PC-3 (cell line): Measurements from ENCODE around the gene PRSS3. TPM values are rescaled to one million over a fixed set of nuclear protein-coding genes. Genes with fewer than 3 reads are reported as not detected.

Experiments used
- ATAC-seq: fragments of 200-7000 bp; cut with Tn5 transposase; 2 replicates; pipeline ENCODE4 v1.9.1; 2020; ENCODE audit warnings: mild to moderate bottlenecking, moderate library complexity
- BruUV-seq: library from RNA; stranded (reverse); fragments of 400-500 nt; replicated peaks from 2 replicates; lab custom pipeline; 2021; lab: Mats Ljungman, UMichigan
- CTCF ChIA-PET: fragments of 300-600 bp; sonication (Branson Sonifier 250); formaldehyde crosslinking; loops from one replicate; lab custom pipeline; 2022; ENCODE audit warnings: antibody characterized with exemption; lab: Charles Lee
- POLR2A ChIA-PET: fragments of 300-600 bp; sonication (Branson Sonifier 250); formaldehyde crosslinking; loops from one replicate; lab custom pipeline; 2022; ENCODE audit warnings: antibody characterized with exemption; ENCODE audit not compliant: unreplicated experiment; lab: Charles Lee
- DNase-seq: peaks from one replicate; pipeline ENCODE4 v3.0.0-alpha.2; 2015
- H2AFZ ChIP-seq: fragments of 300-600 bp; sonication (generic); 2 replicates; pipeline ENCODE4 v1.6.0; 2016; ENCODE audit warnings: antibody characterized with exemption, low read length
- H3F3A ChIP-seq: fragments of 300-600 bp; sonication (generic); one replicate; pipeline ENCODE4 v1.6.0; 2017; ENCODE audit warnings: antibody characterized with exemption, low read length, control low read depth, mild to moderate bottlenecking; ENCODE audit not compliant: unreplicated experiment
- H3K27ac ChIP-seq: fragments of 300-600 bp; sonication (generic); 2 replicates; pipeline ENCODE4 v1.5.1; 2016; ENCODE audit warnings: mild to moderate bottlenecking, low read length
- H3K27me3 ChIP-seq: fragments of 300-600 bp; sonication (generic); 2 replicates; pipeline ENCODE4 v1.6.1; 2016; ENCODE audit warnings: low read length, mixed read lengths
- H3K36me3 ChIP-seq: fragments of 300-600 bp; sonication (generic); 2 replicates; pipeline ENCODE4 v1.6.1; 2016; ENCODE audit warnings: low read depth, mixed run types, low read length, mixed read lengths
- H3K4me1 ChIP-seq: fragments of 300-600 bp; sonication (generic); 2 replicates; pipeline ENCODE4 v1.5.1; 2016; ENCODE audit warnings: low read length; ENCODE audit not compliant: insufficient read depth
- H3K4me2 ChIP-seq: fragments of 300-600 bp; sonication (generic); 2 replicates; pipeline ENCODE4 v1.6.0; 2016; ENCODE audit warnings: low read length
- H3K4me3 ChIP-seq: fragments of 300-600 bp; sonication (generic); 2 replicates; pipeline ENCODE4 v1.5.1; 2016; ENCODE audit warnings: mild to moderate bottlenecking, low read length, mixed read lengths
- H3K79me2 ChIP-seq: fragments of 300-600 bp; sonication (generic); 2 replicates; pipeline ENCODE4 v1.6.1; 2017; ENCODE audit warnings: low read length, mixed read lengths
- H3K9ac ChIP-seq: fragments of 300-600 bp; sonication (generic); 2 replicates; pipeline ENCODE4 v1.6.0; 2016; ENCODE audit warnings: mild to moderate bottlenecking, low read length
- H3K9me2 ChIP-seq: fragments of 300-600 bp; sonication (generic); replicated peaks from 2 replicates; pipeline ENCODE4 v1.6.1; 2016; ENCODE audit warnings: mixed run types, low read length, mixed read lengths
- H3K9me3 ChIP-seq: fragments of 300-600 bp; sonication (generic); 2 replicates; pipeline ENCODE4 v1.6.1; 2016; ENCODE audit warnings: low read length, mixed read lengths
- H4K20me1 ChIP-seq: fragments of 300-600 bp; sonication (generic); 2 replicates; pipeline ENCODE4 v1.6.1; 2016; ENCODE audit warnings: low read length, mixed read lengths
- CTCF ChIP-seq: fragments of 300-600 bp; sonication (generic); conservative IDR thresholded peaks from 2 replicates; pipeline ENCODE4 v1.5.1; 2017; ENCODE audit warnings: antibody characterized with exemption, low read depth, mild to moderate bottlenecking, low read length
- EZH2 ChIP-seq: fragments of 300-600 bp; sonication (generic); IDR thresholded peaks from one replicate; pipeline ENCODE4 v1.6.1; 2017; ENCODE audit warnings: antibody characterized with exemption, mild to moderate bottlenecking, low read length; ENCODE audit not compliant: unreplicated experiment
- EZH2phosphoT487 ChIP-seq: fragments of 300-600 bp; sonication (generic); IDR thresholded peaks from 2 replicates; pipeline ENCODE4 v1.6.1; 2018; ENCODE audit warnings: mild to moderate bottlenecking, antibody characterized with exemption, low read length, borderline replicate concordance
- intact Hi-C: fragments of 100-400 bp; cut with micrococcal nuclease; formaldehyde crosslinking; loops from 2 replicates; pipeline ENCODE4 v1.9.0; 2023
- total RNA-seq: library from RNA; depleted of rRNA; stranded (reverse); fragments of >200 nt; gene quantifications from 2 replicates; pipeline ENCODE4 v1.2.3, GENCODE V29; 2014

The PRSS3 gene
- total RNA-seq, 1 experiment from 2014 or later = 225 TPM

GRCh38 chr9:33750307-33750838 lies 45.0 kb upstream of the PRSS3 start:
- H3K4me1 ChIP-seq = peaks cover 29% of the 10 kb centered on the region
- peak overlapping the region; percentile 70 for H3K4me3 ChIP-seq
- H3K9me3 ChIP-seq = no peaks in the 10 kb centered on the region
- H2AFZ ChIP-seq = peak overlapping the region; percentile 60
- no peaks in the 10 kb centered on the region for H4K20me1 ChIP-seq
- H3K27me3 ChIP-seq = no peaks in the 10 kb centered on the region
- TF ChIP-seq CTCF (no peak), EZH2phosphoT487 (no peak), EZH2 (no peak)
- peak overlapping the region; percentile 88 for H3K27ac ChIP-seq
- peaks cover 58% of the 10 kb centered on the region for H3K79me2 ChIP-seq
- peak; percentile 42 for DNase-seq
- ChIA-PET POLR2A (interaction anchor here (0.6 kb wide), 1 partner anchor 12 kb away, joined by 6 read pairs; no protein-coding TSS in a partner anchor), CTCF (interaction anchor here (0.7 kb wide), 1 partner anchor 13 kb away, joined by 3 read pairs; no protein-coding TSS in a partner anchor)
- no peaks in the 10 kb centered on the region for H3F3A ChIP-seq
- BruUV-seq = no TSS peak
- H3K4me2 ChIP-seq = peak overlapping the region; percentile 89
- H3K36me3 ChIP-seq = no peaks in the 10 kb centered on the region
- H3K9ac ChIP-seq = peak overlapping the region; percentile 82
- ATAC-seq = peak; percentile 70
- intact Hi-C loops = no loop called here
- no peaks in the 10 kb centered on the region for H3K9me2 ChIP-seq

- no TSS peak for BruUV-seq
- peak overlapping the region; percentile 82 for H3K9ac ChIP-seq
- peaks cover 34% of the 10 kb centered on the region for H3K4me1 ChIP-seq
- peak overlapping the region; percentile 70 for H3K4me3 ChIP-seq
- peak overlapping the region; percentile 89 for H3K4me2 ChIP-seq
- DNase-seq (no peak), ATAC-seq (peak; percentile 6)
- H3K27me3 ChIP-seq = no peaks in the 10 kb centered on the region
- H3F3A ChIP-seq = no peaks in the 10 kb centered on the region
- peaks cover 63% of the 10 kb centered on the region for H3K79me2 ChIP-seq
- no peaks in the 10 kb centered on the region for H3K36me3 ChIP-seq
- TF ChIP-seq EZH2 (no peak), EZH2phosphoT487 (no peak)
- H4K20me1 ChIP-seq = no peaks in the 10 kb centered on the region
- H3K9me3 ChIP-seq = no peaks in the 10 kb centered on the region
- H3K9me2 ChIP-seq = no peaks in the 10 kb centered on the region
- H3K27ac ChIP-seq = peak overlapping the region; percentile 88
- peak overlapping the region; percentile 60; the same call in 1 of the 2 replicates for H2AFZ ChIP-seq
- intact Hi-C loops = no loop called here
- ChIA-PET POLR2A (interaction anchor here (0.6 kb wide), 1 partner anchor 12 kb away, joined by 6 read pairs; no protein-coding TSS in a partner anchor), CTCF (interaction anchor here (0.7 kb wide), 1 partner anchor 13 kb away, joined by 3 read pairs; no protein-coding TSS in a partner anchor)
Measured at GRCh38 chr9:33750839-33751339, 44.5 kb upstream of the PRSS3 start.

- ATAC-seq = peak; percentile 6
- Histone ChIP-seq H3K9ac (peak overlapping the region; percentile 82), H3K36me3 (0 out of 2 replicates have a peak, but pooled peaks cover 2% of the 10 kb centered on the region), H3K27ac (peak overlapping the region; percentile 88), H3K4me2 (peak overlapping the region; percentile 89), H3K4me1 (peaks cover 42% of the 10 kb centered on the region), H3K79me2 (peaks cover 71% of the 10 kb centered on the region), H3F3A (no peaks in the 10 kb centered on the region), H4K20me1 (no peaks in the 10 kb centered on the region), H3K27me3 (no peaks in the 10 kb centered on the region), H3K9me2 (no peaks in the 10 kb centered on the region), H2AFZ (no peak overlapping the region), H3K9me3 (no peaks in the 10 kb centered on the region), H3K4me3 (peak overlapping the region; percentile 70)
- ChIA-PET CTCF (no interaction called here), POLR2A (interaction anchor here (0.6 kb wide), 1 partner anchor 26 kb away, joined by 4 read pairs; no protein-coding TSS in a partner anchor)
- TF ChIP-seq EZH2 (no peak), CTCF (no peak), EZH2phosphoT487 (no peak)
- peak; percentile 30 for DNase-seq
- intact Hi-C loops = no loop called here
- BruUV-seq = TSS peak; percentile 27
Measured at GRCh38 chr9:33751536-33752129, 43.7 kb upstream of the PRSS3 start.
